OCI-M2 (cell line): Measurements from ENCODE around the gene HINT3.
A peak's percentile ranks its signal among the peaks of the same experiment; 100 is the strongest.
"Not testable (repeated sequence)": the region's sequence is repeated elsewhere in the genome, so short reads cannot be mapped to it uniquely, and the experiment has no call there.

Experiments
- DNase-seq: peaks from one replicate; lab custom pipeline; 2025; ENCODE audit not compliant: unreplicated experiment; lab: John Stamatoyannopoulos, UW

Gene HINT3

DNA sequence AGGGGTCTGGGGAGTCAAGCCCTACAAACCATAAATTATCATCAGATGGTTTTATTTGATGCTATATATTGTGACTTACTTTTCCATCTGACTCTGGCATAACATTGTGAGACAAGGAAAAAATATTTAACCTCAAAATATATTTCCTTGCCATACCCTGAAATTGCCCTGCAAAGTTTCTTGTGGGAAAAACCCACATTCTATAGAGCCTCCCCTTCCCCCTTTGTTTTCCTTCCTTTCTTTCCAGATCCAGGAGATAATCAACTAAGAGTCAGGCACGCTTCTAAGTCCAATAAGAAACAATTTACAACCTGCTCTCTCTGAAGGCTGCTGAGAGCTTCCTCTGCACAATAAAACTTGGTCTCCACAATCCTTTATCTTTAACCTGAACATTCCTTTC, 17.5 kb upstream of the HINT3 start:
- DNase-seq = no peak

DNA sequence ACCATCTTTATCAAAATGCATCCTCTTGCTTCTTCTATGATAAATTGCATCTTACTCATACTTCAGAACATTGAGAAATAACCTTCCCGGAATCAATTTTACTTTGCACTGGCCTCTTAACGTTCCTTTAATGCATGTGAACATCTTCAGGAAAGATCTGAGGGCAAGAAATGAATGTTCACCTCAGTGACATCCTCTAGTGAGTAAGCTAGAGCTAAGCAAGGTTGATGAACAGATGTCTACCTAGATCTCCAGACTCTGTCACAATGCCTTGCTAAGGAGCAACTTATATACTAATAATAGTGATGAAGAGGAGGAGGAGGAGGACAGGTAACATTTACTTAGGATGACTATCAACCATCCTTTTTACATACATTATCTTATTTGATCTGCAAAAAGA, 16.8 kb upstream of the HINT3 start:
- DNase-seq = no peak

DNA sequence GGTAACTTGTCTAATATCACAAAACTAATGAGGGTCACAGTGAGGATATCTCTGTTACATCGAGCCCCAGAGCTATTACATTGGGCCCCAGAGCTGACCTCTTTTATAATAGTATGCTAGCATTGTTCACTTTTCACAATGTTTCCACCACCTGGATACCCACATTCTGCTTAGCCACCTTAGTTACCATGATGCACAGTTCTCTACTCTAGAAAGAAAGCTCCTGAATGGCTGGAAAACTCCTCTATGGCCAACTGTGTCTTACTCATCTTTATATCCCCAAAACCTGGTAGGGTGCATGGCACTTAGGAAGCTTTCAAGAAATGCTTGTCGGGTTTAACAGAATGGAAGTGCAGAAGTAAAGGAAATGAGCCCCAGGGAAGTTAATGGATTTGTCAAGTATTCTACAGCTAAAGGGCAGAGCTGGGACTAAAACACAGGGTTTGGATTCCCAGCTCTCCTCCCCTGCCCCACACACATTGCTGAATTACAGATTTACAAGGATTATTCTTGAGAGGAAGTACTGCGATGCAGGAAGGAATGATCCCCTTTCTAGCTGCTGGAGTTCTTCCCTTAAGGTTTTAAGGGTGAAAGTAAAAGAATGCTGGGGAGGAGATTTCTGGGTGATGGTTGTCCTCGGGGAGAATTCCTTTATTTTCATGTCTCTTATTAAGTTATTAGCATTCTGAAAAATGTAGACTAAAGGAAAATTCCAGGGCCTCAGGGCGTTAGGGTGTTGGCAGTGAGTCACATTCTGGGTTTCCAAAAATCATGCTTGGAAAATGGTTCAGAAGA, 16.1 kb upstream of the HINT3 start:
- DNase-seq = no peak

DNA sequence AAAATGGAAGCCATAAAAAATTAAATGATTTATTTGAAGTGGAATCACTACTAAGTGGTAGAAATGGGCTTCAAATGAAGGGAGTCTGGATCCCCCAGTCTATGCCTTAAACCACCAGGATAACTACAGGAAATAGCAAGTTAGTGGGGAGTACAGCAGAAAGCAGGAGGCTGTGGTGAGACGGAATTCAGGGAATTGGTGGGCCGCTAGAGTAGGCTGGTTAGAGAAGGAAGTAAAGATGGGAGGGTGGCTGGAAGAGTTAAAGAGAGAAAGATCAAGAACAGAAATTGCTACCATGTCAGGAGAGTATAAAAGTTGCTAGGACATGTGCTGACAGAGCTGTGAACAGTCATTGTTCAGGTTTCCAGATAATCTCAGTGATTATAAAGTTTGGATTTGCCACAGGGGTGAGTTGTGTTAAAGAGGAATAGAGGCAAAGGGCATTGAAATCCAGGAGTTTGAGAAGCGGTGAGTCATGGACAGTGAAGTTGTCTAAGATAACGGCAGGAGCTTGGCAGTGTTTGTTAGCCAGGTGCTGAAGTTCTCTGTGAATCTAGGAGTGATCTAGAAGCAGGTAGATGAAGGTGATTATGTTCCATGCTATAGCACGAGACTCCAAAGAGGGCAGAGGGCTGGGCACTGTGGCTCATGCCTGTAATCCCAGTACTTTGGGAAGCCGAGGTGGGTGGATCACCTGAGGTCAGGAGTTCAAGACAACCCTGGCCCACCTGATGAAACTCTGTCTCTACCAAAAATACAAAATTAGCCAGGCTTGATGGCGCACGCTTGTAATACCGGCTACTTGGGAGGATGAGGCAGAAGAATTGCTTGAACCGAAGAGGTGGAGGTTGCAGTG, 13.7 kb upstream of the HINT3 start:
- DNase-seq = no peak

DNA sequence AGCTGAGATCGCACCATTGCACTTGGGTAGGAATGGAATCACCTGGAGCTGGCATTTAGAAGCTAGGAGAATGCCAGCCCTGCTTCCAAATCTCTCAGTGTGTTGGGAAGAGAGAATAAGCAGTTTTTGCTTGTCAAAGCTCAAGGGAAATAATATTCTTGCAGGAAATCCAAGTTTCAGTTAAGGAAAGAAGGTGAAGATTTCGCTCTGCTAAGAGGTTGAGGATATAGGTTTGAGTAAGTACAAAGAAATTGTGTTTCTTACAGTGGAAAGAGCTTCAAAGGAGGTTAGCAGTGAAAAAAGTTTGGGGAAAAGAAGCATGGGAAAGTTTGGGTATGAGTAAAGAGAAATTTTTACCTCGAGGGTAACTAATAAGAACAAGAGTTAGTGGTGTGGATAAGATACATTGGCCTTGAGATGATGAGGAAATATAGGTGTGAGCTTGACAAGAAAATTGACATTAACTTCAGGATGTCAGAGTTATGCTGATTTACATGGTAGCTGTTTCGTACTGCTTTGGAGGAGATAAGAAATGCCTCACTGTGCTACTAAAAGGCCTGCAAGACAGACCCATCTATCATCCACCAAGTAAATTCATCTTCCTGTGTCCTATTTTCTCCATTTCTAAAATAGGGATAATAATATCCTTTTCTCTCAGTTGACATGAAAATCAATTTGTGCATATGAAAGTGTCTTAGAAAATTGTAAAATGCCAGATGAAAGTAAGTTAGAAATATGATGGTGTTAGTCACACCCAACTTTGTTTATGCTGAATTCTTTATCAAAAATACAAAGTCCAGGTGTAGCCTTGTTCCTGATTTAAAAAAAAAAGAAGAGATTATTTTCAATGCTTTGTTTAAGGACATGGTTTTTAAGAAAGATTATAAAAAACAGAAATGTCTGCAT, 12.8 kb upstream of the HINT3 start:
- DNase-seq = no peak

DNA sequence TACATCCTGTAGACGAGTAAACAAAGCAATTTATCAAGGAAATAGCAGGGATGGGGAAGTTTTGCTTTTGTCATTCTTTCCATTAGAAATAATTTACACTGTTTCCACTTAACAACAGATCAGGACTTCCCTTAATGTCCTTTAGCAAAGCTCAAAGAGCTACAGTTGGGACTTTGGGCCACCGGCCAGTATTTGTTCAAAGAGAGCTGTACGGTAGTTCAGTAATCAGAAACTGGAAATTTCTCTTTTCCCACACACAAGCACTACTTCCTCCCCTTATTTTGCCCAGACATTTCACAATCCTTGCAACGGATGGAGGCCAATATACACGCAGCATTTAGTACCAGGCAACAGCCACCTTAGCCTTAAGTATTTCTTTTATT, 12.1 kb upstream of the HINT3 start:
- DNase-seq = no peak

DNA sequence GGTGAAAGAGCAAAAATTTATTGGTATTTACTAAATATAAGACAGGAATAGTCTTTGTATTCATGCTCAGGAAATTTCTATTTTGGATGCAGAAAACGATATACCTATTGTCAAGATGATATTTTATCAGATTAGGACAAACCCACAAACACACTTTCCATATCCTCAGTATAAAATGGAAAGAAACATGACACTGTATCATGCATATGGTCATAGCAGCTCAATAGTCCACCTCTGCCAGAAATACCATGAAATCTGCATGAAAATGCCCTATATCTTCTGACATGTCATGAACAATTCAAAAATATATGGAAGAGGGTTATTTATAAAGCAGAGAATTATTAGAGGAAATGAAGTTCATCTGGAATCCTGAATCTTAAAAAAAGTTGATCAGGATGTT, 11.7 kb upstream of the HINT3 start:
- no peak for DNase-seq

DNA sequence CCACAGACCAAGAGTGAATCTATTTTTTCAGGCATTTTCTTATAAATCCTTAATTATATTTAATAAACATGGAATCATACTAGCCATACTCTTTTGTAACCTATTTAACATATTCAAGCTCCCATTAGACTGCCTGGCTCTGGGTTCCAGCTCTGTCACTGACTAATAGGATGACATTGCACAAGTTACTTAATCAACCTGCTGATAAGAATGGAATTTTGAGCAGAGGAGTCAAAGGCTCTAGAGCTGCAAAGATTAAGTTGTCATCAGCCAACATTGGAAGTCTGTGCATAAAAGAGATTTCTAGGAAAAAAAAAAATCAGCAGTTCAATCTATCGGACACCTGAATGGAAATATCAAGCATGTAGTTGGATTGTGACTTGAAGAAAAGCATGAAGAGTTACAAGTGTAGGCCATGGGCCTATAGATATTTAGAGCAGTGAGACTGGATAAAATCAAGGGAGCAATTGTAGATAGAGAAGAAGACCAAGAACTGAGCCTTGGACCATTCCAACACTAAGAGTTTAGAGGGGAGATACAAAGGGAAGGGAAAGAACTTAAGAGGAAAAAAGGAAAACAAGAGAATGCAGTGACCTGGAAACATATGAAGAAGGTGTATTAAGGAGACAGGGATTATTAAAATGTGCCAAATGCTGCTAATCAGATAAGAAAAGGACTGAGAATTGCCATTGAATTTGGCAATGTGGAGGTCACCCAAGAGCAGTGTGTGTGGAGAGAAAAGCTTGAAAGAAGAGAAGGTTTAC, 11.0 kb upstream of the HINT3 start:
- no peak for DNase-seq

DNA sequence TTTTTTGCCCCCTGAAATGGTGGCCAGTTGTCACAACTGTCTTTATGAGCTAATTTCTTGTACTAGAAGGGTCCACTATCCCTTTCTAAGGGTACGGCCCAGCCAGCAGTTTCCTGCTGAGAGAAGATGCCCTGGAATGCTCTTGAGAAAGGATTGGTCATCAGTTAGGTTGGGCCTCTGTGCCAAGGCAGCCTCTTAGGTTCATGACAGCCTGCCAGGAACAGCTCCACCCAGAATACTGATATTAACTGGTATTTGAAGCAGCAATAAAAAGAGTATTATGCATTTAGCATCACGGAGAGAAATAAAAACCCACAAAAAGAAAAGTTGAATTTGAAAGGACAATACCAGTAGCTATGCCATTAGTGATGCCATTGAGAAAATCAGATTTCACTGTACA, 9.0 kb upstream of the HINT3 start:
- DNase-seq = no peak

DNA sequence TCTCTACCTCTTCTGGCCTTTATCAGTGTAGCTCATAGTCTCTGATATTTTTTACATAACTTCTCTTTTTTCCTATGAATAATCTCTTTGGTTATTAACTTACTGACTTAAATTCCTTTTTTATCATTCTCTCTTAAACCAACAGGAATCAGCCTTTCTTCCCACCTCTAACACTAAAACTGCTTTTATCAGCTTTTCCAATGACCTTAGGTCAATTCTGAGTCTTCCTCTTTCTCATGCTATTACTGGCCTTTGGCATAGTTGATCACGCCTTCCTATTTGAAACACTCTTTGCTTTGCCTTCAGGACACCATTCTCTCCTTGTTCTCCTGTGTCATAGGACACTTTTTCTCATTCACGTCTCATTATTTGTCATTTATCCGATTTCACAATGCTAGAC, 8.1 kb upstream of the HINT3 start:
- DNase-seq = peak; percentile 50

DNA sequence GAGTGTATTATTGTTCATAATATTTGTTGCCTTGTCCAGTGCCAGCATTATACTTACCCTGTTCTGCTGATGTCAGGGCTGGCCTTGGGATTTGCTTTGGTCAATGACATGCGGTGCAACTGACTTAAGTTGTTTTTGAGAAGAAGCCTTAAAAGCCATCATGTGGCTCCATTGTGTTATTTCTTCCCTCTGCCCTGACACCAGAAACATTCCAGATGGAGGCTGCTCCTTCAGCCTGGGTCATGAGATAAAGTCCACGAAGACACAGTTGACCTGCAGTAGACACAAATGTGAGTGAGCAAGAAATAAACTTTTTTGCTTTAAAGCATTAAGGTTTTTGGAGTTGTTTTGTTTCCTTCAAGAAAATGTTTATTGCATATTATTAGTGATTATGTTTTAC, 7.5 kb upstream of the HINT3 start:
- no peak for DNase-seq

DNA sequence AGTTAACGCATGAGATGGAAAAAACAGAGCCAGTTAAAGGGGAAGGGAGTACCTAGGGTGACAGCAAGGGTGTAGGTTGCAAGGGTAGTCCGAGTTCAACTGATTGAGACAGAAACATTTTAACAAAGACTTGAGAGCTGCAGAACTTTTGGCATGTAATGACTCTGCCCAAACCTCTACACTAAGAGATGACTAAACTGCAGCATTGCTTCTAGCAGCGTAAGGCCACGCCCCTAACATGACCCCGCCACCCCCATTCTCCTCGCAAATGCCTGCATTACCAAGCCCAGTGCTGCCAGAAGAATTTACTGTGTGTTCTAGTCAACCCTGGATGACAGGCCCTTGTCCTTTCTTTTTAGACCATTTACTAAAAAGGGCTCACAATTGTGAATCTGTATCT, 6.3 kb upstream of the HINT3 start:
- DNase-seq = no peak

DNA sequence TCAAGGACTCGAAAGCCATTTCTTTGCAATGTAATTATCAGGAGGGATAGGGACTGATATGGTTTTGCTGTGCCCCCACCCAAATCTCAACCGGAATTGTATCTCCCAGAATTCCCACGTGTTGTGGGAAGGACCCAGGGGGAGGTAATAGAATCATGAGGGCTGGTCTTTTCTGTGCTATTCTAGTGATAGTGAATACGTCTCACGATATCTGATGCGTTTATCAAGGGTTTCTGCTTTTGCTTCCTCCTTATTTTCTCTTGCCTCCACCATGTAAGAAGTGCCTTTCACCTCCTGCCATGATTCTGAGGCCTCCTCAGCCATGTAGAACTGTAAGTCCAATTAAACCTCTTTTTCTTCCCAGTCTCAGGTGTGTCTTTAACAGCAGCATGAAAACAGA, 5.9 kb upstream of the HINT3 start:
- not testable (repeated sequence) for DNase-seq

DNA sequence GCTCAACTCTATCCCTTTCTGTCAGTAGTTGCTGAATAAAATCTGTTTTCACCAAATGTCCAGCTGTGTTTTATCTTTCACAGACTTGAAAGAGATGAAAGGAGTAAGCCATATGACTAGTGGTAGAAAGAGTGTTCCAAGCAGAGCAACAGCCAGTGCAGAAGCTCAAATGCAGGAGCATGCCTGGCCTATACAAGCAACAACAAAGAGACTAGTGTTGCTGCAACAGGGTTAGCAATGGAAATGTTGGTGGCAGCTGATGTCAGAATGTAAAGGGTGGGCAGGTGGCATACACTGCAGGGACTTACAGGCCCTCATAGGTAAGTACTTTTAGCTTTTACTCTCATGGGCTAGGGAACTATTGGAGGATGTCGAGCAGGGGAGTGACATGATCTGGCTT, 5.2 kb upstream of the HINT3 start:
- no peak for DNase-seq

DNA sequence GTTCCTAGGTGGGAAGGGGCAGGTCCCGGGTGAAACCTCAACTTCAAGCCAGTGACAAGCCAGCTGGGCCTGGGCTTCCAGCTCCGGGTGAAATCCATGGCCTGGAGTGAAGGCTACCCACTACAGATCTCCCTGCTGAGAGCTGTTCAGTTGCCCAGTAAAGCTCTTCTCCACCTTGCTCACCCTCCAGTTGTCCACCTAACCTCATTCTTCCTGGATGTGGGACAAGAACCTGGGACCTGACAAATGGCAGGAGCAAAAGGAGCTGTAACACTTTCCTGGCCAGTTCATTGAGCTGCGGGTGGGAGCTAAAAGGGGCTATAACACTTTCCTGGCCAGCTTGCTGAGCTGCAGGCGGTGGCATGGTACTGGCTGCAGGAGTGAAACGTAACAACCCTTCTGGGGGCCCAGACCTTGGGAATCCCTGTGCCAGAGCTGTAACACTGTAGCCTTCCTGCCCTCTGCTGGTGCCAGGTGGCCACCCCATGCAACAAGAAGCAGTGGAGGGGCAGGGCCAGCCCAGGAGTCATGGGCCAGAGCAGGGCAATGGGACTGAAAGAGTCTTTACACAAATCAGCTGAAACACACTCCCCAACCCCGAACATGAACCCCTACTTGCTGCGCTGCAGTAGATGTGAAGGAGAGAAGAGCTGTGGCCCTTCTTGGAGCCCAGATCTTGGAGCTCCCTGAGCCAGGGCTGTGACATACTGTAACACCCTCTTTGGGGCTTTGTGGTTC, 3.6 kb upstream of the HINT3 start:
- no peak for DNase-seq

DNA sequence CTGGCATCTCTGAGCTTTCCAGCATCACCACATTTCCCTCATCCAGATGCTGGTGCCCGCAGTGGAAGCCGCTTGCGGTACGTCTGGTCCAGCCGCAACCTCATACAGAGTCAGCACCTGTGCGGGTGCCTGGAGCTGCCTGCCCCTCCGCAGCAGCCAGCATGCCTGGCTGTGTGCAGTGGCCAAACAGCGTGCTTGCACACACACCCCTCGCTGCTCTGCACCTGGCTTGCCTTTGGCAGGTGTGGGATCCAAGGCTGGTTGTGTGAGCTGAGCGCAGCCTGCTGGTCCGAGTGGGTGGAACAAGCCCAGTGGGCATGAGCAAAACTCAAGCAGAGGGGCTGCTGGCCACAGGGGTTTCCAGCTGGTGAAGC, 3.1 kb upstream of the HINT3 start:
- DNase-seq = no peak

DNA sequence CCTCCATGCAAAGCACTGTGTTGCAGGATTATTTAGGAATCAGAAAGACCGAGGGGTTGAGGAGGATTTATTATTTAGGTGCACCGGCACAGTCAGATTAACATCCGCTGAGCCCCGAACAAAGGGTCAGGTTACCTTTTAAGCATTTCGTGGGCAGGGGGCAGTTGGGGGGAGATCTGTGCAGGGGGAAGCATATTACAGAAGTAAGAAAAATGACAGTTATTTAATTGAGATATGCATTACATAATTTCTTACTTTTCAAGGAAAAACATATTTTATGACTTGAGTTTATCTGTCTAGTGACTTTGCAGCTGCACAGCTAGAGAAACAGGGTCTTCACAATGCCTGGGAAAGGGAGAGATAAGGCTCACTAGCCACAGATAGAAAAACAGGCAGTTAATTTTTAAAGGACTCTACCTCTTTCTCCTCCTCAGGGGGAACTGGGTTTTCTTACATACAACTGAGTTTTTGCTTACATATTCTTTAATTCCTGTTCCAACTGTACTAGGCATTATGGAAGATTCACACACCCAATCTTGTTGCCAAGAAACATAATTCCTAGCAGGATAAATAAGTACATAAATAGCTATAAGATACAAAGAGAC, 1.7 kb upstream of the HINT3 start:
- no peak for DNase-seq

DNA sequence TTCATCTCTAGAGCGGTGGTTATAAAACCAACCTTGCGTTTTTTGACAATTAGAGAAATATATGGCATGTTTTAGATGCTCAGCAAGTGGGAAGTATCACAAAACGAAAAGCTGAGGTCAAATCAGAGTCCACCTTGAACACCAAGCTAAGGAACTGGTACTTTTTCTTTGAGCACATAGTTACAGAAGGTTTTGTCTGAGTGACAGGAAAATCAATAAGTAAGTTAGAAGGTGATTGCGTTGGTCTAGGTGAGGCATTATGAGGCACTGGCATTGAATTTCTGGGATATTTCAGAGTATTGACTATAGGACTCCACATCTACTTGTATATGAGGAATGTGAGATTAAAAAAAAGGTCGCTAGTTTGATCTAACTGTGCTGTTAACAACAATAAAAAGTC, 597 bp upstream of the HINT3 start:
- DNase-seq = no peak

DNA sequence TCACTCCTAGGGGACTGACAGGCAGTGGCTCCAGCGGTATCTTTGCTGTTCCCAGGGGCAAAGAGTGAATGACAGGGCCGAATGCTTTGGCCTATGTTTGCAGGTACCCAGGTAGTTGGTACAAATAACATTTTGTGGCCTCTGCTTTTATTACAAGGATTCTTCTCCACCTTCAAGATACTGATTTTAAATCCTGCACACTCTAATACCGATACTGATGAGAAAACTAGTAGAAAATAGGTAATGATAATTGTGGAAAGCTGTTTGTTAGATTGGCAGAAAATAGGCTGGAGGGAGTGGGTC, 772 bp downstream of the HINT3 start:
- no peak for DNase-seq

DNA sequence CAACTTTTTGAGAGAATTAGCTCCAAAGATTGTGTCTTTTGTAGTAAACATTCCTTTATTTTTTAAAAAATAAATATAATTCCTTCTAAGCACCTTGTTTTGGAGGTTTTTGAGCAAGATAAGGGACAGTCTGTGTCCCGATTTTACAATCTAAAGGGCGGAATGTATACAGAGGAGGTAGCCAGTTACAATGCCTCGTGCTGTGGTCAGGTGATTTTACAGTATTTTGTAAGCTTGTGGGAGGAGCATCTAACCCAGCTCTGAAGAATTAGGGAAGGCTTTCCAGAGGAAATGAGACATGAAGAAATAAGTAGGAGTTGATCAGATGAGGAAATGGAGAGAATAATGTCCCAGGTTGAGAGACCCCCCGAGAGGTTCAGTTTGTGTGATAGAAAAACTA, 1.3 kb downstream of the HINT3 start:
- no peak for DNase-seq
